Measurements from ENCODE around the gene PSMG3.
"Not testable (repeated sequence)": the region's sequence is repeated elsewhere in the genome, so short reads cannot be mapped to it uniquely, and the experiment has no call there.

PSMG3 gene

GRCh38 chr7:1586126-1586826, 16.4 kb upstream of the PSMG3 start:
- Histone ChIP-seq H3K9me3 (ENCODE audit: insufficient read depth, low read length) (peaks cover 17% of the 10 kb centered on the region), H3K9ac (ENCODE audit: insufficient read length, low read depth) (no peak overlapping the region), H3K27me3 (ENCODE audit: insufficient read depth, insufficient read length) (no peaks in the 10 kb centered on the region), H3K4me1 (ENCODE audit: insufficient read depth, insufficient read length) (peaks cover 10% of the 10 kb centered on the region), H3K36me3 (ENCODE audit: insufficient read depth, insufficient read length, low read length) (no peaks in the 10 kb centered on the region), H3K4me3 (ENCODE audit: insufficient read length, low read depth) (no peak overlapping the region)
- no peak for DNase-seq (ENCODE audit: low read depth, low spot score)
- TF ChIP-seq ZNF274 (IDR thresholded peaks at IDR 0.05; ENCODE audit: low read depth, low read length): no peak
- TF ChIP-seq YY1 (IDR thresholded peaks at IDR 0.05; ENCODE audit: insufficient read depth, insufficient read length): no peak
- TF ChIP-seq SUZ12 (IDR thresholded peaks at IDR 0.05; ENCODE audit: extremely low read depth, insufficient read depth, insufficient read length): no peak

- no peak for DNase-seq (ENCODE audit: low read depth, low spot score)
- Histone ChIP-seq H3K4me3 (ENCODE audit: insufficient read length, low read depth) (no peak overlapping the region), H3K36me3 (ENCODE audit: insufficient read depth, insufficient read length, low read length) (no peaks in the 10 kb centered on the region), H3K4me1 (ENCODE audit: insufficient read depth, insufficient read length) (peaks cover 10% of the 10 kb centered on the region), H3K27me3 (ENCODE audit: insufficient read depth, insufficient read length) (no peaks in the 10 kb centered on the region), H3K9me3 (ENCODE audit: insufficient read depth, low read length) (peaks cover 17% of the 10 kb centered on the region), H3K9ac (ENCODE audit: insufficient read length, low read depth) (no peak overlapping the region)
- no peak for TF ChIP-seq YY1 (IDR thresholded peaks at IDR 0.05; ENCODE audit: insufficient read depth, insufficient read length)
- TF ChIP-seq ZNF274 (IDR thresholded peaks at IDR 0.05; ENCODE audit: low read depth, low read length): no peak
- TF ChIP-seq SUZ12 (IDR thresholded peaks at IDR 0.05; ENCODE audit: extremely low read depth, insufficient read depth, insufficient read length): no peak
Observed at GRCh38 chr7:1585142-1585981, 15.5 kb upstream of the PSMG3 start.

GRCh38 chr7:1584700-1585099, 14.9 kb upstream of the PSMG3 start:
- Histone ChIP-seq H3K9me3 (ENCODE audit: insufficient read depth, low read length) (peaks cover 17% of the 10 kb centered on the region), H3K36me3 (ENCODE audit: insufficient read depth, insufficient read length, low read length) (no peaks in the 10 kb centered on the region), H3K27me3 (ENCODE audit: insufficient read depth, insufficient read length) (no peaks in the 10 kb centered on the region), H3K4me3 (ENCODE audit: insufficient read length, low read depth) (no peak overlapping the region), H3K9ac (ENCODE audit: insufficient read length, low read depth) (no peak overlapping the region), H3K4me1 (ENCODE audit: insufficient read depth, insufficient read length) (peaks cover 16% of the 10 kb centered on the region)
- TF ChIP-seq YY1 (IDR thresholded peaks at IDR 0.05; ENCODE audit: insufficient read depth, insufficient read length) (no peak), SUZ12 (IDR thresholded peaks at IDR 0.05; ENCODE audit: extremely low read depth, insufficient read depth, insufficient read length) (no peak), ZNF274 (IDR thresholded peaks at IDR 0.05; ENCODE audit: low read depth, low read length) (no peak)
- DNase-seq (ENCODE audit: low read depth, low spot score): no peak

- not testable (repeated sequence) for H3K27me3 ChIP-seq (ENCODE audit: insufficient read depth, insufficient read length); DNase-seq (ENCODE audit: low read depth, low spot score); H3K36me3 ChIP-seq (ENCODE audit: insufficient read depth, insufficient read length, low read length); H3K9me3 ChIP-seq (ENCODE audit: insufficient read depth, low read length); H3K9ac ChIP-seq (ENCODE audit: insufficient read length, low read depth); H3K4me3 ChIP-seq (ENCODE audit: insufficient read length, low read depth)
- peaks cover 16% of the 10 kb centered on the region for H3K4me1 ChIP-seq (ENCODE audit: insufficient read depth, insufficient read length)
Observed at GRCh38 chr7:1583241-1583930, 13.6 kb upstream of the PSMG3 start.

- Histone ChIP-seq H3K4me1 (ENCODE audit: insufficient read depth, insufficient read length) (peaks cover 17% of the 10 kb centered on the region), H3K36me3 (ENCODE audit: insufficient read depth, insufficient read length, low read length) (no peaks in the 10 kb centered on the region), H3K27me3 (ENCODE audit: insufficient read depth, insufficient read length) (no peaks in the 10 kb centered on the region), H3K9me3 (ENCODE audit: insufficient read depth, low read length) (peaks cover 5% of the 10 kb centered on the region; the same call in 1 of the 2 replicates), H3K9ac (ENCODE audit: insufficient read length, low read depth) (no peak overlapping the region), H3K4me3 (ENCODE audit: insufficient read length, low read depth) (no peak overlapping the region)
- no peak for TF ChIP-seq YY1 (IDR thresholded peaks at IDR 0.05; ENCODE audit: insufficient read depth, insufficient read length)
- no peak for TF ChIP-seq SUZ12 (IDR thresholded peaks at IDR 0.05; ENCODE audit: extremely low read depth, insufficient read depth, insufficient read length)
- TF ChIP-seq ZNF274 (IDR thresholded peaks at IDR 0.05; ENCODE audit: low read depth, low read length): no peak
- no peak for DNase-seq (ENCODE audit: low read depth, low spot score)
Observed at GRCh38 chr7:1580422-1581030, 10.7 kb upstream of the PSMG3 start.

- Histone ChIP-seq H3K36me3 (ENCODE audit: insufficient read depth, insufficient read length, low read length) (no peaks in the 10 kb centered on the region), H3K4me1 (ENCODE audit: insufficient read depth, insufficient read length) (peaks cover 11% of the 10 kb centered on the region), H3K27me3 (ENCODE audit: insufficient read depth, insufficient read length) (no peaks in the 10 kb centered on the region), H3K9me3 (ENCODE audit: insufficient read depth, low read length) (peaks cover 5% of the 10 kb centered on the region; the same call in 1 of the 2 replicates), H3K4me3 (ENCODE audit: insufficient read length, low read depth) (no peak overlapping the region), H3K9ac (ENCODE audit: insufficient read length, low read depth) (no peak overlapping the region)
- TF ChIP-seq YY1 (IDR thresholded peaks at IDR 0.05; ENCODE audit: insufficient read depth, insufficient read length): no peak
- TF ChIP-seq SUZ12 (IDR thresholded peaks at IDR 0.05; ENCODE audit: extremely low read depth, insufficient read depth, insufficient read length): no peak
- TF ChIP-seq ZNF274 (IDR thresholded peaks at IDR 0.05; ENCODE audit: low read depth, low read length): no peak
- peak; percentile 83 for DNase-seq (ENCODE audit: low read depth, low spot score)
Observed at GRCh38 chr7:1579481-1580421, 9.9 kb upstream of the PSMG3 start.

All from NT2/D1 (cell line).